Activated CD4-positive, alpha-beta memory T cell treated with anti-CD3 and anti-CD28 coated beads for 36 hours (primary cell): ENCODE measurements around the gene PFKFB3. TPM values are rescaled to one million over a fixed set of nuclear protein-coding genes. Genes with fewer than 3 reads are reported as not detected.
"Not testable (repeated sequence)": the region's sequence is repeated elsewhere in the genome, so short reads cannot be mapped to it uniquely, and the experiment has no call there.

Experiments used
- CTCF ChIA-PET: fragments of 350-600 bp; sonication (Branson Sonifier 250); formaldehyde crosslinking; loops from one replicate; lab custom pipeline; 2021; ENCODE audit warnings: antibody characterized with exemption, inconsistent platforms; lab: Charles Lee
- POLR2A ChIA-PET: fragments of 350-600 bp; sonication (Branson Sonifier 250); formaldehyde crosslinking; loops from one replicate; lab custom pipeline; 2021; ENCODE audit warnings: antibody characterized with exemption; lab: Charles Lee
- DNase-seq: peaks from one replicate; pipeline ENCODE4 v3.0.0-alpha.2; 2020
- H3K27ac Mint-ChIP-seq: one replicate; pipeline ENCODE4 v1.8.0; 2021; ENCODE audit warnings: mixed read lengths
- H3K27me3 Mint-ChIP-seq: one replicate; pipeline ENCODE4 v1.8.0; 2021; ENCODE audit warnings: mixed read lengths
- H3K36me3 Mint-ChIP-seq: one replicate; pipeline ENCODE4 v1.8.0; 2021; ENCODE audit warnings: mixed read lengths
- H3K4me1 Mint-ChIP-seq: one replicate; pipeline ENCODE4 v1.8.0; 2021; ENCODE audit warnings: low read depth, mixed read lengths
- H3K4me3 Mint-ChIP-seq: one replicate; pipeline ENCODE4 v1.8.0; 2021; ENCODE audit warnings: mild to moderate bottlenecking, mixed read lengths
- H3K9me3 Mint-ChIP-seq: one replicate; pipeline ENCODE4 v1.8.0; 2021; ENCODE audit warnings: mixed read lengths
- intact Hi-C: fragments of 100-400 bp; cut with micrococcal nuclease; formaldehyde crosslinking; loops from one replicate; pipeline ENCODE4 v1.15.1; 2023
- total RNA-seq, 2 experiments: library from RNA; stranded (reverse); gene quantifications; one replicate each; pipeline ENCODE4 v1.2.3, GENCODE V29; 2021

PFKFB3 gene
- total RNA-seq, 2 experiments from 2014 or later: 70.6 to 76.4 TPM

GRCh38 chr10:6193342-6193741 lies 9.4 kb upstream of the PFKFB3 start:
- DNase-seq, H3K27me3 Mint-ChIP-seq, H3K9me3 Mint-ChIP-seq, intact Hi-C loops, POLR2A ChIA-PET, H3K4me3 Mint-ChIP-seq, H3K27ac Mint-ChIP-seq, H3K36me3 Mint-ChIP-seq: not testable (repeated sequence)
- peaks cover 14% of the 10 kb centered on the region for H3K4me1 Mint-ChIP-seq
- CTCF ChIA-PET: interaction anchor here (2.0 kb wide), 1 partner anchor 9 kb away, joined by 6 read pairs; the partner anchor contains the start of gene PFKFB3

- H3K4me3 Mint-ChIP-seq: no peak overlapping the region
- DNase-seq: no peak
- no peaks in the 10 kb centered on the region for H3K9me3 Mint-ChIP-seq
- CTCF ChIA-PET: interaction anchor here (0.6 to 2.0 kb wide), 6 partner anchors 8 to 208 kb away, joined by 3 to 6 read pairs (median 4); partner anchors contain the start of gene PFKFB3
- POLR2A ChIA-PET: no interaction called here
- H3K36me3 Mint-ChIP-seq: peaks cover 3% of the 10 kb centered on the region
- no peak overlapping the region for H3K27ac Mint-ChIP-seq
- H3K27me3 Mint-ChIP-seq: no peaks in the 10 kb centered on the region
- intact Hi-C loops: no loop called here
- peaks cover 13% of the 10 kb centered on the region for H3K4me1 Mint-ChIP-seq
Observed at GRCh38 chr10:6194311-6194710, 8.4 kb upstream of the PFKFB3 start.

- Mint-ChIP-seq H3K4me3 (no peak overlapping the region), H3K36me3 (peaks cover 1% of the 10 kb centered on the region), H3K27ac (no peak overlapping the region), H3K27me3 (no peaks in the 10 kb centered on the region), H3K9me3 (no peaks in the 10 kb centered on the region), H3K4me1 (peaks cover 15% of the 10 kb centered on the region)
- CTCF ChIA-PET: interaction anchor here (2.0 kb wide), 1 partner anchor 7 kb away, joined by 6 read pairs; the partner anchor contains the start of gene PFKFB3
- intact Hi-C loops: no loop called here
- no peak for DNase-seq
- POLR2A ChIA-PET: no interaction called here
Observed at GRCh38 chr10:6195376-6195775, 7.4 kb upstream of the PFKFB3 start.

- Mint-ChIP-seq H3K27ac (no peak overlapping the region), H3K36me3 (no peaks in the 10 kb centered on the region), H3K4me3 (no peak overlapping the region), H3K27me3 (no peaks in the 10 kb centered on the region), H3K4me1 (peaks cover 17% of the 10 kb centered on the region), H3K9me3 (no peaks in the 10 kb centered on the region)
- DNase-seq: no peak
- POLR2A ChIA-PET: no interaction called here
- CTCF ChIA-PET: no interaction called here
- intact Hi-C loops: no loop called here
Observed at GRCh38 chr10:6195846-6196245, 6.9 kb upstream of the PFKFB3 start.

GRCh38 chr10:6196524-6196923 lies 6.2 kb upstream of the PFKFB3 start:
- H3K4me1 Mint-ChIP-seq: peaks cover 17% of the 10 kb centered on the region
- H3K27ac Mint-ChIP-seq, H3K36me3 Mint-ChIP-seq, H3K9me3 Mint-ChIP-seq, CTCF ChIA-PET, DNase-seq, H3K27me3 Mint-ChIP-seq, H3K4me3 Mint-ChIP-seq, POLR2A ChIA-PET, intact Hi-C loops: not testable (repeated sequence)

- Mint-ChIP-seq H3K27ac (no peak overlapping the region), H3K4me3 (no peak overlapping the region), H3K27me3 (no peaks in the 10 kb centered on the region), H3K36me3 (no peaks in the 10 kb centered on the region), H3K9me3 (no peaks in the 10 kb centered on the region), H3K4me1 (peaks cover 21% of the 10 kb centered on the region)
- POLR2A ChIA-PET: no interaction called here
- intact Hi-C loops: no loop called here
- DNase-seq: no peak
- CTCF ChIA-PET: no interaction called here
Observed at GRCh38 chr10:6197321-6197720, 5.4 kb upstream of the PFKFB3 start.

- intact Hi-C loops: no loop called here
- Mint-ChIP-seq H3K27ac (no peak overlapping the region), H3K4me3 (no peak overlapping the region), H3K4me1 (peaks cover 21% of the 10 kb centered on the region), H3K36me3 (no peaks in the 10 kb centered on the region), H3K27me3 (no peaks in the 10 kb centered on the region), H3K9me3 (no peaks in the 10 kb centered on the region)
- ChIA-PET CTCF (no interaction called here), POLR2A (no interaction called here)
- no peak for DNase-seq
Observed at GRCh38 chr10:6198171-6198570, 4.6 kb upstream of the PFKFB3 start.

- peaks cover 21% of the 10 kb centered on the region for H3K4me1 Mint-ChIP-seq
- intact Hi-C loops: no loop called here
- no peak overlapping the region for H3K4me3 Mint-ChIP-seq
- no peak for DNase-seq
- H3K27ac Mint-ChIP-seq: no peak overlapping the region
- CTCF ChIA-PET: interaction anchor here (0.6 to 7.3 kb wide), 6 partner anchors 16 to 207 kb away, joined by 3 to 160 read pairs (median 21); no protein-coding TSS in a partner anchor
- no peaks in the 10 kb centered on the region for H3K27me3 Mint-ChIP-seq
- peaks cover 3% of the 10 kb centered on the region for H3K36me3 Mint-ChIP-seq
- H3K9me3 Mint-ChIP-seq: no peaks in the 10 kb centered on the region
- POLR2A ChIA-PET: interaction anchor here (0.6 to 1.6 kb wide), 2 partner anchors 203 to 206 kb away, joined by 3 to 4 read pairs; no protein-coding TSS in a partner anchor
Observed at GRCh38 chr10:6199131-6199733, 3.5 kb upstream of the PFKFB3 start.

GRCh38 chr10:6200440-6200733 lies 2.3 kb upstream of the PFKFB3 start:
- POLR2A ChIA-PET: interaction anchor here (2.9 kb wide), 1 partner anchor 201 kb away, joined by 23 read pairs; no protein-coding TSS in a partner anchor
- DNase-seq: no peak
- H3K27me3 Mint-ChIP-seq: no peaks in the 10 kb centered on the region
- H3K27ac Mint-ChIP-seq: no peak overlapping the region
- CTCF ChIA-PET: interaction anchor here (1.0 to 7.3 kb wide), 8 partner anchors 27 to 206 kb away, joined by 3 to 160 read pairs (median 4); no protein-coding TSS in a partner anchor
- peak overlapping the region; percentile 76 for H3K4me3 Mint-ChIP-seq
- peaks cover 29% of the 10 kb centered on the region for H3K4me1 Mint-ChIP-seq
- intact Hi-C loops: loop anchor here (2.0 to 5.0 kb wide), 4 partner anchors 14 to 388 kb away; partner anchors contain the start of genes GDI2 and PRKCQ
- peaks cover 11% of the 10 kb centered on the region for H3K36me3 Mint-ChIP-seq
- H3K9me3 Mint-ChIP-seq: no peaks in the 10 kb centered on the region

GRCh38 chr10:6200734-6201515 lies 1.8 kb upstream of the PFKFB3 start:
- Mint-ChIP-seq H3K27me3 (no peaks in the 10 kb centered on the region), H3K9me3 (no peaks in the 10 kb centered on the region), H3K4me1 (peaks cover 25% of the 10 kb centered on the region), H3K4me3 (peak overlapping the region; percentile 76), H3K36me3 (peaks cover 11% of the 10 kb centered on the region), H3K27ac (peak overlapping the region; percentile 67)
- ChIA-PET CTCF (interaction anchor here (1.0 to 7.3 kb wide), 11 partner anchors 28 to 205 kb away, joined by 3 to 160 read pairs (median 9); no protein-coding TSS in a partner anchor), POLR2A (interaction anchor here (2.0 to 2.9 kb wide), 7 partner anchors 28 to 311 kb away, joined by 5 to 23 read pairs (median 13); partner anchors contain the start of genes ANKRD16 and FBH1)
- intact Hi-C loops: loop anchor here (1.0 to 5.0 kb wide), 6 partner anchors 14 to 389 kb away; partner anchors contain the start of genes GDI2 and PRKCQ
- peak; percentile 42 for DNase-seq

- CTCF ChIA-PET: interaction anchor here (1.0 to 7.3 kb wide), 25 partner anchors 11 to 214 kb away, joined by 3 to 160 read pairs (median 8); no protein-coding TSS in a partner anchor
- Mint-ChIP-seq H3K27ac (peak overlapping the region; percentile 91), H3K4me3 (peak overlapping the region; percentile 84), H3K27me3 (no peaks in the 10 kb centered on the region), H3K9me3 (no peaks in the 10 kb centered on the region), H3K4me1 (peaks cover 25% of the 10 kb centered on the region), H3K36me3 (peaks cover 11% of the 10 kb centered on the region)
- POLR2A ChIA-PET: interaction anchor here (0.9 to 2.9 kb wide), 14 partner anchors 15 to 355 kb away, joined by 3 to 23 read pairs (median 7); partner anchors contain the start of genes ANKRD16 and FBH1
- intact Hi-C loops: loop anchor here (1.0 to 5.0 kb wide), 6 partner anchors 15 to 389 kb away; partner anchors contain the start of genes GDI2 and PRKCQ
- peak; percentile 92 for DNase-seq
Observed at GRCh38 chr10:6201516-6201975, 1.2 kb upstream of the PFKFB3 start.
